ENCODE data around the gene ULK4.

GRCh38 chr3:41330465-41330864 lies 631.4 kb downstream of the ULK4 start:
- TF ChIP-seq TAF1 (IDR thresholded peaks at IDR 0.05; ENCODE audit: low read depth, low read length) (no peak), POLR2AphosphoS5 (IDR thresholded peaks at IDR 0.05; ENCODE audit: low read depth, low read length) (no peak), POLR2A (IDR thresholded peaks at IDR 0.05; ENCODE audit: low read depth, low read length) (no peak), SPI1 (IDR thresholded peaks at IDR 0.05; ENCODE audit: low read depth, low read length) (no peak)

All from GM12891 (cell line).